ENCODE data around the gene ZSCAN1.
"Not testable (repeated sequence)": the region's sequence is repeated elsewhere in the genome, so short reads cannot be mapped to it uniquely, and the experiment has no call there.

ZSCAN1 gene

GRCh38 chr19:58033741-58034476, at the start of gene ZSCAN1:
ZSCAN1 (plus strand) TSS chr19:58034025; CDS start chr19:58037837, 3,812 bp downstream.
- DNase-seq = peak; percentile 57

- DNase-seq = no peak
Observed at GRCh38 chr19:57992841-57993240, 41.0 kb upstream of the ZSCAN1 start.

- DNase-seq = no peak
Observed at GRCh38 chr19:58000677-58001076, 33.1 kb upstream of the ZSCAN1 start.

GRCh38 chr19:58001895-58002369, 31.9 kb upstream of the ZSCAN1 start:
- no peak for DNase-seq

GRCh38 chr19:58002384-58003173, 31.2 kb upstream of the ZSCAN1 start, which contains the start of gene ZNF606:
ZNF606 (minus strand) TSS chr19:58002820; CDS start chr19:58001319, 1,501 bp downstream.
- DNase-seq = peak; percentile 49

- DNase-seq = no peak
Observed at GRCh38 chr19:58003174-58003828, 30.5 kb upstream of the ZSCAN1 start.

- no peak for DNase-seq
Observed at GRCh38 chr19:58007285-58007684, 26.5 kb upstream of the ZSCAN1 start.

- not testable (repeated sequence) for DNase-seq
Observed at GRCh38 chr19:58008877-58009276, 24.9 kb upstream of the ZSCAN1 start.

GRCh38 chr19:58009301-58009665, 24.5 kb upstream of the ZSCAN1 start:
- DNase-seq = no peak

GRCh38 chr19:58009666-58010301, 24.0 kb upstream of the ZSCAN1 start:
- DNase-seq = peak; percentile 3

GRCh38 chr19:58010507-58010906, 23.3 kb upstream of the ZSCAN1 start:
- DNase-seq = no peak

GRCh38 chr19:58014141-58014540, 19.7 kb upstream of the ZSCAN1 start:
- DNase-seq = no peak

GRCh38 chr19:58020129-58020528, 13.7 kb upstream of the ZSCAN1 start:
- no peak for DNase-seq

GRCh38 chr19:58021541-58022282, 12.1 kb upstream of the ZSCAN1 start:
- DNase-seq = peak; percentile 28

- no peak for DNase-seq
Observed at GRCh38 chr19:58022283-58022660, 11.6 kb upstream of the ZSCAN1 start.

GRCh38 chr19:58024661-58025060, 9.2 kb upstream of the ZSCAN1 start:
- DNase-seq = no peak

- DNase-seq = no peak
Observed at GRCh38 chr19:58034477-58034793, 610 bp downstream of the ZSCAN1 start.

- no peak for DNase-seq
Observed at GRCh38 chr19:58035863-58036262, 2.0 kb downstream of the ZSCAN1 start.

GRCh38 chr19:58037927-58038687, 4.3 kb downstream of the ZSCAN1 start:
- no peak for DNase-seq

- DNase-seq = no peak
Observed at GRCh38 chr19:58038688-58039204, 4.9 kb downstream of the ZSCAN1 start.

- DNase-seq = no peak
Observed at GRCh38 chr19:58040751-58041525, 7.1 kb downstream of the ZSCAN1 start.

All from NCI-H2029 treated with DMSO at 0.1 percent for 48 hours (cell line).